ENCODE measurements around the gene SLC15A4.

SLC15A4 gene

DNA sequence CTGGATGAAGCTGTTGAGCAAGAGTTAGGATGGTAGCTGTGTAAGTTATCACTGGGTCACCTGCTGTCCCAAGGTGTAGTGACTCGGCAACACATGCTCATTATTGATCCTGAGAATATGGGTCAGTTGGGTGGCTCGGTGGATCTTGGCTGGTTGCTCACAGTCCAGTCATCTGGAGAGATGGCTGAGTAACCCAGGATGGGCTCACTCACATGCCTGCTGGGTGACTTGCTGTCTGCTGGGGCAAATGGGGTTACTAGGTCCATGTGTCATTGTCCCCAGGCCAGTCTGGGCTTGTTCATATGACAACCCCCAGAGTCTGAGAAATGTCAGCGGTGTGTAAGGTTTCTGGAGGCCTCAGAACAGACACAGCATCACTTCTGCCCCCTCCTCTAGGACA lies 69.5 kb downstream of the SLC15A4 start:
- no peak for DNase-seq (ENCODE audit: low read depth)

DNA sequence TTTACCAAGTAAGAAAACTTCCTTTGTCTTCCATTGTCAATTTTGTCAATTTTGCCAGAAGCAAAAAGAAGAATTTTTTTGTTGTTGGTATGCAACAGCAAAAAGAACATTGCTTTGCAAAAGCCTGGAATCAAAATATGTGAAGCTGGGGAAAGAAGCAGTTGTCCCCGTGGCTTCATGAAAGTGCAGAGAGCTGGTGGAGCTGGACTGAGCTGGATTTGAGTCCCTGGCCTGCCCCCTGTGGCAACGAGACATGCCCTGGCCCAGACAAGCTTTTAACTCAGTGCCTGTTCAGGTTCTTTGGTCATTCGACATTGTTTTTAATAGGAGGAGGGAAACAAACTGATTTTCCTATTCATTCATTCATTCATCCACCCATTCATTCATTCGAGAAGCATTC lies 70.3 kb downstream of the SLC15A4 start:
- DNase-seq (ENCODE audit: low read depth) = no peak

DNA sequence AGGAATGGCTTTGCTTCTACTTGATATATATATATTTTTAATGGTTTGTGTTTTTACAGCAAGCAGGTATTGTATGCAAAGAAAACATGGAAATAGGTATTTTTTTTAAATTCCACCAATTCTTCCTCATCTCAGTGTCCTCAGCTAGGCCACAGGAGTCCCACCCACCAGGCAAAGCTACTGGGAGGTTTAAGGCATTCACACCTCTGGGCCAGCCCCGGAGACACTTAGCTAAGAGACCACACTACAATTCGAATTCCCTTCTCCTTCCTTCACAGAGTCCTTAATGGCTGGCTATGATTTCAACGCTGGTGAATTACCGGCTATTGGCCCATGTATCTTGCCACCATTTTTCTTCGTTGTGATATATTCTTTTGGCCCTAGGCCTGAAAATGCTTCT lies 71.4 kb downstream of the SLC15A4 start:
- no peak for DNase-seq (ENCODE audit: low read depth)

DNA sequence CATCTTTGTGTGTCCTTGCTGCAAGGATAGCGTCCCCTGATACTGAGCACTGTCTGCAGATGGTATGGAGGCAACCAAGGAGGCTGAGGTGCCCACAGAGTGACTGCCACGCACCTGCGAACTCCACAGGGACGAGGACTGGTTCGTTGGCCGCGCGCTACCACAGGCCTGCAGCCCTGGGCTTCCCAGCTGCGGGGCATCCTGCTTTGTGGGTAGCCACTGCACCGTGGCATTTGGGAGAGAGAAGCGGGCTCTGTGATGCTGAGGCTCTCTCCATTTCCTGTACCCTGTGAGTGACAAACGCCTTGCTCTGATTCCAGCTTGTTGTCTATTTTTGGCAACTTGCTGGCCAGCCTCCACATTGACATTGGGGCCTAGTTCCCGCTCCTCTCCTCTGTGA lies 76.3 kb downstream of the SLC15A4 start:
- no peak for DNase-seq (ENCODE audit: low read depth)

DNA sequence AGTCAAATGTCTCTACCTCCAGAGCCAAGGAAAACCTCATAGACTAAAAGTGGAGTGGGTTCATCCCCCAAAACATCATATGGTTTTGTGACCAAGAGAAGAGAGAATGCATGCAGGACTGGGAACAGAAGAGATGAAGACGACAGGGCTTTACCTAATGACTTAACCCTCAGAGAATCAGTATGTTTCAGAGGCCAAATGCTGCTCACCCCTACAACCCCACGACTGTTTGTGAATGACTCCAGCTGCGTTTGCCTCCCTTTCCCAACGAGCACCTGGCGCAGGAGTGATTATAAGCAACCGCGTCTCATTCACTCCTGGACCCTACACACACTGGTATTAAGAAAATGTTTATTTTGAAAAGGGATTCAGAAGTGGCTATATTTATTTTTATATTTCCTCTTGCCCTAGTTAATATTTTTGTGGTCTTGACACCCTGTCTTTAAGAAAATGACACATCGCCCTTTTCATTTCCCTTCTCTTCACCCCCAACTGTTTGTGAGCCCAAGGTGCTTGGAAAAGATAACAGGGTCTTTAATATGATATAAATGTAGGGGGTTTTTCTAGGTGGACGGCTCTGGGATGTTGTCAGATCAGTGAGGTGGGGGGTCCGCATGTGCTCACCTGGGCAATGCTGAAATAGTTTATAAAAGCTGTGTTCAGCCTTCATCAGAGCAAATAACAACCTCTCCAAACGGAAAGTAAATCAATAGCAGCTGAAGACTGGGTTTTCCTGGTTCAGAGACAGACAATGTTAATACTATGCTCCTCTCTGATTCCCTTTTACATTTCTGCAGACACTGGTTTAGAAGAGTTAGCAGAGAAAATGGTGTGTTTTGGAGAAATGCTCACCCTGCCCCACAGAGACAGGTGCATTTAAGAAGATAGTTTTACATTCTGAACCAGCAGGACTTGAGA lies 77.7 kb downstream of the SLC15A4 start:
- DNase-seq (ENCODE audit: low read depth) = no peak

DNA sequence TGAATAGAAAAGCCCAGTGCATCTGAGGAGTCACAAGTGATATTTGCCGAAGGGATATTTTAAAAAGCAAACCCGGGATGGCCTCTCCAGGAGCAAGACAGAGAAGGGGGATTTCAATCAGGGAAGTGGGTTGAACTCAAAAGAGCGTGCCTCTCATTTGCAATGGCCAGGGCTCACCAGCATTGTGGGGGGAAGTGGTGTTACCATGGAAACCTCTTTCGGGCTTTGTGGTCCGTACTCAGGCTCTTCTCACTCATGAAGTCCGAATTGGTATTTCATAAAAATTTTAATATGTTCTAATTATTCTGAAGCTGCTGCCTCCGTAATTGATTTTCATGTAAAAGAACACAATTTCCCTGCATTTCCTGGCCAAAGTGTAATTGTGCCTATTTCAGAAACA lies 79.8 kb downstream of the SLC15A4 start:
- no peak for DNase-seq (ENCODE audit: low read depth)

Data from stromal cell of bone marrow (primary cell).